Activated CD8-positive, alpha-beta memory T cell treated with anti-CD3 and anti-CD28 coated beads for 48 hours (primary cell): ENCODE results near the gene LAMA2.
"Not testable (repeated sequence)": the region's sequence is repeated elsewhere in the genome, so short reads cannot be mapped to it uniquely, and the experiment has no call there.

ENCODE experiments used
- DNase-seq, 3 experiments: peaks; one replicate each; pipeline ENCODE4 v3.0.0-alpha.2; 2020; ENCODE audit warnings: low read depth in 2 of 3, low spot score in 2 of 3

LAMA2 gene

GRCh38 chr6:129117355-129117754 is 234.4 kb downstream of the LAMA2 start:
- no peak for DNase-seq

GRCh38 chr6:129120856-129121638 is 238.1 kb downstream of the LAMA2 start:
- no peak for DNase-seq

GRCh38 chr6:129124347-129124746 is 241.4 kb downstream of the LAMA2 start:
- no peak for DNase-seq

- no peak for DNase-seq
Observed at GRCh38 chr6:129130106-129130505, 247.2 kb downstream of the LAMA2 start.

- DNase-seq: no peak
Observed at GRCh38 chr6:129130959-129131681, 248.2 kb downstream of the LAMA2 start.

- no peak for DNase-seq
Observed at GRCh38 chr6:129133770-129134192, 250.8 kb downstream of the LAMA2 start.

- DNase-seq: no peak
Observed at GRCh38 chr6:129134535-129134934, 251.6 kb downstream of the LAMA2 start.

- DNase-seq: no peak
Observed at GRCh38 chr6:129135451-129135850, 252.5 kb downstream of the LAMA2 start.

GRCh38 chr6:129136751-129137150 is 253.8 kb downstream of the LAMA2 start:
- DNase-seq: no peak

- no peak for DNase-seq
Observed at GRCh38 chr6:129138739-129139405, 255.9 kb downstream of the LAMA2 start.

- no peak for DNase-seq
Observed at GRCh38 chr6:129140526-129140925, 257.6 kb downstream of the LAMA2 start.

- DNase-seq: no peak
Observed at GRCh38 chr6:129141499-129141898, 258.6 kb downstream of the LAMA2 start.

GRCh38 chr6:129146902-129147301 is 264.0 kb downstream of the LAMA2 start:
- no peak for DNase-seq

GRCh38 chr6:129150507-129150906 is 267.6 kb downstream of the LAMA2 start:
- DNase-seq: no peak

GRCh38 chr6:129153257-129153656 is 270.3 kb downstream of the LAMA2 start:
- DNase-seq: no peak

- DNase-seq: not testable (repeated sequence)
Observed at GRCh38 chr6:129159242-129159641, 276.3 kb downstream of the LAMA2 start.

GRCh38 chr6:129162605-129163004 is 279.7 kb downstream of the LAMA2 start:
- no peak for DNase-seq

GRCh38 chr6:129163551-129163950 is 280.6 kb downstream of the LAMA2 start:
- no peak for DNase-seq

GRCh38 chr6:129164032-129164431 is 281.1 kb downstream of the LAMA2 start:
- no peak for DNase-seq

- DNase-seq: not testable (repeated sequence)
Observed at GRCh38 chr6:129172279-129172995, 289.5 kb downstream of the LAMA2 start.

GRCh38 chr6:129175066-129175465 is 292.1 kb downstream of the LAMA2 start:
- no peak for DNase-seq
